ENCODE measurements around the gene SNAI3.

DNA sequence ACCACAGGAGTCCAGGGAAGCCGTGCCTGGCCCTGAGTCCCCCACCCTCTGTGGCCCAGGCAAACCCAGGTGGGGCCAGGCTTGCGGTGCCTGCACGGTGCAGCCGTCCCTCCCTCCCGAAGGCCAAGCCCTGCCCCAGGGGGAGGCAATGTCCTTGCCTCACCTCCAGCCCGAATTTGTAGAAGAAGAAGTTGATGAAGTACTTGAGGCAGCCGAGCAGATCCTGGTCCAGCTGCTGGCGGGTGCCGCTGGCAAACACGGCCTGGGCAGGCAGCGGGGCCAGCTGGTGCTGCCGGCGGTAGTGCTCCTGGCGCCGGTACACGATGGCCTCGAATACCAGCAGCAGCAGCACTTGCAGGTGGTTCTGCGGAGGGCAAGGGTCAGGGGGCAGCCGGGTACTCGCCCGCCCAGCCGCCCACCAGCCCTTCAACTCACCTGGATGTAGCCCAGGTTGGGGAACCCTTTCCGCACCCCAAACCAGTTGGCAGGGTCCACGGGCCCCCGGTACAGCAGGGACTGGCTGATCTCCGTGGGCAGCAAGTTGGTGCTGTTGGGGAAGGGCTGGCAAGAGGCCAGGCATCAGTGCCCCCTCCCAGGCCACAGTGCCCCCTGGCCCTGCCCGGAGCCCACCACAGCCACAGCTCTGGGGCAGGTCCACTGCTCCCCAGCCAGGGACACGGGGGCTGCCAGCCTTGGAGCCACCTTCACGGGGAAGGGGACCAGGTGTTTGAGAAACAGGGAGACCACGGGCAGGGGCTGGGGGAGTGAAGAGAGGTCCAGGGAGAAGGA, 46.1 kb upstream of the SNAI3 start:
- TF ChIP-seq POLR2AphosphoS5 (IDR thresholded peaks at IDR 0.05; ENCODE audit: insufficient read depth in 1 of 2, low read depth in 1 of 2) = no peak
- TF ChIP-seq, protein P1, sequence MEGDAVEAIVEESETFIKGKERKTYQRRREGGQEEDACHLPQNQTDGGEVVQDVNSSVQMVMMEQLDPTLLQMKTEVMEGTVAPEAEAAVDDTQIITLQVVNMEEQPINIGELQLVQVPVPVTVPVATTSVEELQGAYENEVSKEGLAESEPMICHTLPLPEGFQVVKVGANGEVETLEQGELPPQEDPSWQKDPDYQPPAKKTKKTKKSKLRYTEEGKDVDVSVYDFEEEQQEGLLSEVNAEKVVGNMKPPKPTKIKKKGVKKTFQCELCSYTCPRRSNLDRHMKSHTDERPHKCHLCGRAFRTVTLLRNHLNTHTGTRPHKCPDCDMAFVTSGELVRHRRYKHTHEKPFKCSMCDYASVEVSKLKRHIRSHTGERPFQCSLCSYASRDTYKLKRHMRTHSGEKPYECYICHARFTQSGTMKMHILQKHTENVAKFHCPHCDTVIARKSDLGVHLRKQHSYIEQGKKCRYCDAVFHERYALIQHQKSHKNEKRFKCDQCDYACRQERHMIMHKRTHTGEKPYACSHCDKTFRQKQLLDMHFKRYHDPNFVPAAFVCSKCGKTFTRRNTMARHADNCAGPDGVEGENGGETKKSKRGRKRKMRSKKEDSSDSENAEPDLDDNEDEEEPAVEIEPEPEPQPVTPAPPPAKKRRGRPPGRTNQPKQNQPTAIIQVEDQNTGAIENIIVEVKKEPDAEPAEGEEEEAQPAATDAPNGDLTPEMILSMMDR (IDR thresholded peaks at IDR 0.05) = no peak
